Limb (tissue), 2 donors: Measurements from ENCODE around the gene C12orf75.
"Not testable (repeated sequence)": the region's sequence is repeated elsewhere in the genome, so short reads cannot be mapped to it uniquely, and the experiment has no call there.

Experiments used
- DNase-seq, 2 donors: peaks; one replicate each; pipeline ENCODE4 v3.0.0-alpha.2; 2016; ENCODE audit errors: extremely low spot score in 2 of 2

The C12orf75 gene

DNA sequence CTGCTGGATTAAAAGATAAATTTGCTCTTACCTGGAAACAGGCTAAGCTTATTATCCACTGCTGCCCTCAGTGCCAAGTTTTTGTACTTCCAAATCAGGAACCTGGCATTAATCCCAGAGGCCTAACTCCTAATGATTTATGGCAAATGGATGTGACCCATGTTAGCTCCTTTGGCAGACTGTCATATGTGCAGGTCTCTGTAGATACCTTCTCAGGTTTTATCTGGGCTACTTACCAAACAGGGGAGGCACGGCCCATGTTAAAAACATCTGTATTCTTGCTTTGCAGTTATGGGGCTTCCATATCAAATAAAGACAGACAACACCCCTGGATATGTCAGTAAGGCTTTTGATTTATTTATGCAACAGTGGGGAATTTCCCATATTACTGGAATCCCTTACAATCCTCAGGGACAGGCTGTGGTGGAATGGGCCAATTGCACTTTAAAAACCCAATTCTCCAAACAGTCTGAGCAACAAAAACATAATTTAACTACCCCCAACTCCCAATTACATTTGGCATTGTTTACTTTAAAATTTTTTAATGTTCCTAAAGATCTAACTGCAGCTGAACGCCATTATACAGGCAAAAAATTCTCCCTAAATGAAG, 19.9 kb upstream of the C12orf75 start:
- not testable (repeated sequence) for DNase-seq

DNA sequence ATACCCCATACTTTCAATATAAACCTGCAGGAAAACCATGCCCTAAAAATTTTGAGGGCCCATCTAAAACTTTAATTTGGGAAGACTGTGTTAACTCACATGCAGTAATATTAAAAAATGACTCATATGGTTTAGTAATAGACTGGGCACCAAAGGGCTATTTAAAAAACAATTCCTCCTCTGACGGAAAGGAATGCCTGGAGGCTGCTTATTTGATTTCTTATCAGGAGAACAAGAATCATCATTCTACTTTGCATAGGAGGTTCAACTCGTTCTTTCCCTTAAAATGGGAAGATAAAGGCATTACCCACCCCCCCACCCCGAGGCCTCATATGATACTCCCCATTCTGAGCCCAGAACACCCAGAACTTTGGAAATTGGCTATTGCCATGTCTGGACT, 18.6 kb upstream of the C12orf75 start:
- not testable (repeated sequence) for DNase-seq

DNA sequence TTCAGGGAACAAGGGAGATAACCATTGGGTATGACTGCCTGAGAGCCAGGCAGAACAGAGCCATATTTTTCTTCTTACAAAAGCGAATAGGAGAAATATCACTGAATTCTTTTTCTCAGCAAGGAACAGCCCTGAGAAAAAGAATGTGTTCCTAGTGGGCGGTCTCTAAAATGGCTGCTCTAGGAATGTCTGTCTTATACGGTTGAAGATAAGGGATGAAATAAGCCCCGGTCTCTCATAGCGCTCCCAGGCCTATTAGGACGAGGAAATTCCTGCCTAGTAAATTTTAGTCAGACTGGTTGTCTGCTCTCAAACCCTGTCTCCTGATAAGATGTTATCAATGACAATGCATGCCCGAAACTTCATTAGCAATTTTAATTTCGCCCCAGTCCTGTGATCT, 16.7 kb upstream of the C12orf75 start:
- DNase-seq: not testable (repeated sequence)

DNA sequence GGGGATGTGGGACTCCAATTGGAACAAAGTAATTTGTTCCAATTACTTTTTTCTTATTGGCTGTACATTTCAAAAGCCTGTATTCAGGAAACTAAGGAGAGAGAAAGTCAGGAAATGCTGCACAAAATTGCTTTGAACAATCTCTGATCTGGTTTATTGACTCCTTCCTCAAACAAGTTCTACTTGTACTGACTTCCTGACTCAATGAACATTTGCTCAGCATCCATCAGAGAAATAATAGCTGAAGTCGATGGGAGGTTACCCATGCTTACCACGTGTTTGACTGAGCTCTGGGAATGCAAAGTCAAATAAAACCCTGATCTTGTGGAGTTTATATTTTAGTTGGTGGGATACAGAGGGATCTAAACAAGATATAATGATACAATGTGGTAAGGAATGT, 15.4 kb upstream of the C12orf75 start:
- DNase-seq: no peak

DNA sequence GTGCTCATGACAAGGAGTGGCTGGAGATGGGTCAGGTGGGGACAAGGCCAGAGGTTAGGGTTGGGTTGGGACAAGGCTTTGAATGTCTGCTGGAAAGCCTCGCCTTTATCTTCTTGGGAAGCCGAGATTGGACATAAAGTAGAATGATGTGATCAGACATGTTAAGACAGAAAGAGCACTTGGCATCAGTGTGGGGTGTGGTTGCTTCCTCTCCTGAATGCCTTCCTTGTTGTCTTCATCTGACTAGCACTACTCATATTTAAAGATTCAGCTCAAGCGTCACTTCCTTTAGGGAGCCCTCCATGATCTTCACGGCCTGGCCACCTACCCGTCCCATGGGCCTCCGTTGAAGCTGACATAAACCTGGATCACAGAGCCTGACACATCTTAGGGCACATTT, 14.8 kb upstream of the C12orf75 start:
- DNase-seq: no peak

DNA sequence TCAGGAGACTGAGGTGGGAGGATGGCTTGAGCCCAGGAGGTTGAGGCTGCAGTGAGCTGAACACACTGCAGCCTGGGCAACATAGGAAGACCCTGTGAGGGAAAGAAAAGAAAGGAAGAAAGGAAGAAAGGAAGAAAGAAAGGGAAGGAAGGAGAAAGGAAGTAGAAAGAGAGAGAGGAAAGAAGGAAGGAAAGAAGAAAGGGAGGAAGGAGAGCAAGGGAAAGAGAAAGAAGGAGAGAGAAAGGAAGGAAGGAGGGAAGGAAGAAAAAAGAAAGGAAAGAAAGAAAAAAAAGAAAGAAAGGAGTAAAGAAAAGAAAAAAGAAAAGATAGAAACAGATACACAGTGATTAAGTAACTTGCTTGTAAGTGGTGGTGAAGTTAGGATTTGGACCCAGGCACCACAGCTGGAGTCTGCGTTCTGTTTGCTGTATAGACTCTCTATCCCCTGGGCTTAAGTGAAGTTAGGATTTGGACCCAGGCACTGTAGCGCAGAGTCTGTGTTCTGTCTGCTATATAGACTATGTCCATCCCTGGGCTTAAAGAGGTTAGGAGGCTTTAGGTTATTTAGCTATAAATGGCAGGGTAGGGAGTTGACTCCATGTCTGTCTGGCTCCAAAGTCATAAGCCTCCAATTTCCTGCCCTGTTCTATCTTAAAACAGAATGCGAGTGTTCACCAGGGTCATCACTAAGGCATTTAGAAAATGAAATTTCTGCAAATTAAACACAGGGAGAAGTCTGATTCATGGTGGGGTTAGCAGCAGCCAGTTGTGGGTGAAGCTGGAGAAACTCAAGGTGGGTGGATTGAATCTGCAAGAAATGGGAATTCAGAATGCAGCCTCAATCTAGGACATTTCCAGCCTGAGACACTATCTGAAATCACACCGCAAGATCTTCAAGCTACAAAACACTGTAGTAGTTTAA, 13.3 kb upstream of the C12orf75 start:
- no peak for DNase-seq

DNA sequence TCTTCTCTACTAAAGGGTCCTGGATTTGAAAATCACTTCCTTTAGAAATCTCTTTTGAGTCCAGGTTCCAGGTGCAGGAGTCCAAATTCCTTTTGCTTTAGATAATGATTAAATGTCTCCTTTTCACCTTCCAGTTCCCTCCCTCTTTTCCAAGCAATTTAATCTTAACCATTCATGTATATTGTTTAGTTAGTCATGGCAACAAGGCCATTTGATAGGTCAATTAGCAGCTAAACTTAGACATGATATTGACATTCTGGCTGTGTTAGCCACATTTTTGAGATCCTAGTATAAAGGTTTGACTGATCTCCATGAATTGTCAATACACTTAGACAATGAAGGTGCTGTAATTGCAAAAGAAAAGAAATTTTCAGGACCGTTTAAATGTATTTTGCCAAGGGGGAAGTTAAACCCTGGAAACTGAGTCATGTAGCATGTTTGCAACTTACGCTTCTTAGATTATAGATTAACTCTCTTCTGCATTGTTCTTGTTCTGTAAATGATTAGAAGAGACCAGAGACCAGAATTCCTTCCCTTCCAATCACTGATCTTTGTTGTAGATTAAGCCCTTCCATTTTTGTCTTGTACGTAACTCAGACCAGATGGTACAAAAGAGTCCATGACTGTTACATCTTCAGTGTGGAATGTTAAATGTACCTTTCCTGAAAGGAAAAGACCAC, 12.4 kb upstream of the C12orf75 start:
- no peak for DNase-seq

DNA sequence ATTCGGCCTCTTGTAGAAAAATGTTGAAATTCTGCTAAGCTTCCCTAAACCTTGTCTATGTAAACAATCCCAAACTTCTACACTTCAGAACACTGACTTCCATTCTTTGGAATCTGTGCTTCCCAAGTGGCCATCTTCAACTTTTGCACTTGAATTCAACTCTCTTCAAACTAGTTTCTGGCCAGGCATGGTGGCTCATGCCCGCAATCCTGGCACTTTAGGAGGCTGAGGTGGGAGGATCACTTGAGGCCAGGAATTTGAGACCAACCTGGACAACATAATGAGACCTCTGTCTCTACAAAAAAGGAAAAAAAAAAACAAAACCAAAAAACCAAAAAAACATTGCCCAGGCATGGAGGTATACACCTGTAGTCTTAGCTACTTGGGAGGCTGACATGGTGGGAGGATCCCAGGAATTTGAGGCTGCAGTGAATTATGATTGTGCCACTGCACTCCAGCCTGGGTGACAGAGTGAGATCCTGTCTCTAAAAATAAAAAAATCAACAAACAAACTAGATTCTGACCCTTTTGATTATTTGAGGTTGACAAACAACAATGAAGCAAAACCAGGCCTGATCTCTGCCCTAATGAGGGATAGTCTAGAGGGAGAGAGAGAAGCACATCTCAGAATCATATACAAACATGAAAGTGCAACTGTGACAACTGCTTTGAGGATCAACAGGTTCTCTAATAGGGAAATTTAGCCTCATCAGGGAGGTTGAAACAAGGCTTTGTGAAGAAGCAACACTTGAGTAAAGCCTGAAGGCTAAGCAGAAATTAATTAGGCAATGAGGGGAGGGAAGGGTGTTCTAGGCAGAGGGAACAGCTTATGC, 11.6 kb upstream of the C12orf75 start:
- no peak for DNase-seq

DNA sequence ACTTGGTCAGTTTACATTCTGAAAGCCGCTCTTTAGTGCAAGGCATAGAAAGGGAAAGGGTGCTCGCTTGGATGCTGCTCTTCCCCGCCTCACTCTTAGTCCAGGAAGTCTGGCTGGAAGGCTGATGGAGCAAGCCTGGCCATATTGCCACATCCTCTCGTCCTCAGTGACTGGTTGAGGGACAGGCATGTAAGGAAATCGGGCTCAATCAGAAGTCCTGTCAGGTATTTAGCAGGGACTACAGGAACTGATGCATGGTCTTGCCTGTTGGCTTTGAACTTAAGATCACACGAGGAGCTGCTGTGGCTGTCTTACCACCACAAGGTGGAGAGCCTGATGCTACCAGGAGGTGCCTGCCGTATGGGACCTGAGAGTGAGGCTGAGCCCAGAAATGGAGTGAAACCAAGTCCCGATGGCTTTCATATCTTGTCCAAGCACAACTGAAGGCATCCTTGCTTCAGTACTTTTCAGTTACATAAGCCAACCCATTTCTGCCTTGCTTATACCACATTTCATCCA, 10.7 kb upstream of the C12orf75 start:
- DNase-seq: no peak

DNA sequence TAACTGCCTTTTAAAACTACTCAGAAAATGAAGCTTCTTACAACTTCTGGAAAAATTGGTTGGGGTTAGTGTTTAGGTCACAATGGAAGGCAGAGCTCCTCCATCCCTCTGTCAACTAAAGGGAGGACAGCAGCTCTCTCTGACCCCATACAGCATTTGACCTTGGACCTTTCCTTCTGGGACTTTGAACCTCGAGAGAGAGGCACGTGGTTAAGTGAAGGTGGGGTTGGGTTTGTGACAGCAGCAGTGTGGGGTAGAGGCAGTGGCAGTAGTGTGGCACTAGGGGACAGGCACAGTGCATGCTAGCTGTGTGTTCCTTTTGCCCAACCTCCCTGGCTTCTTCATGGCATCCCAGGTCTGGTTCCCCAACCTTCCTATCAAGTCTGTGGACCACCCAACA, 9.4 kb upstream of the C12orf75 start:
- no peak for DNase-seq

DNA sequence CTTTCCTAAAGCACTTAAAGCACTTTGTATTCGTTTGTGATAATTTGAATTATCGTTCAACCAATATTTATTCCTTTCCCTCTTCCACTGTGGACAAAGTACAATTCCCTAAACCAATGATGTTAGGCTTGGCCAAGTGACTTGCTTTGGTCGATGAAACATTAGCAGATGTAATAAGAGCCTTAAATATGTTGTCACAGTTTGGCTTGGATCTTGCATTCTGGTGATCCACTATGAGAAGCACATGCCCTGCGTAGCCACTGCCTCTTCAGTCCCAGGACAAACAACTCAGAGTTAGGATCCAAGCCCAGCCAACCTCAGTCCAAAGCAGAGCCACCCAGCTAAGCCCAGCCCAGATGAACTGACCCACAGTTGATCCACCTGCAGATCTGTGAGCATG, 8.4 kb upstream of the C12orf75 start:
- DNase-seq: no peak

DNA sequence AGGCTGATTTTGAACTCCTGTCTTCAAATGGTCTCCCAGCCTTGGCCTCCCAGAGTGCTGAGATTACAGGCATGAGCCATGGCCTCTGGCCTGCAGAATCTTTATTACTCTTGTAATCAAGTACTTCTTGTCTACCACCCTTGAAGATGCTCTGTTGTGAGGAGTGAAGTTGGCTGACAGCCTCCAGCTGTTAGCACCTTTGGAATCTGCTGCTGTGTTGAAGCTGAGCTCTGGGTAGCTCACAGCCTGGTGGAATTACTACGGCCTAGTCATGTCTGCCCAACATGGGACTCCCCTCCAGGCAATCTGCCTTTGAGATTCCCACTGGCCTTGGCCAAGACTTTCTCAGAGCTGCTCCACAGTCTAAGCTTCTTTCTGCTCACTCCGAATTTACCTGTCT, 5.8 kb upstream of the C12orf75 start:
- DNase-seq: no peak

DNA sequence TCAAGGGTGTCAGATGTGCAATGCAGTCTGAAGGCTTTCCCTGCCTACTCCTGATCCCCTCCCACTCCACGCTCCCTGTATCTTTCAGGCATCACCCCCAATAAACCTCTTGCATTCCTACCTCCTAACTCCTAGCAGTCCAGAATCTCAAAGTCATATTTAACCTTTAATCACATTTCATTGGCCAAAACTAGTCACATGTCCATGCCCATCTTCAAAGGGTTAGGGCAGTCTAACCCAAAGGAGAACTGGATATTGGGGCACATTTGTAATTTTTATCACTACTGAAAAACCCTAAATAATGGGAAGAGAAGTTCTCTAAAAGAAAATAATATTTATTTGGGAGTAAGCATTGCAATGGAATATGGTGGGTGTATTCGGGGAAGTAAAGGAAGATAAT, 5.4 kb upstream of the C12orf75 start:
- no peak for DNase-seq

DNA sequence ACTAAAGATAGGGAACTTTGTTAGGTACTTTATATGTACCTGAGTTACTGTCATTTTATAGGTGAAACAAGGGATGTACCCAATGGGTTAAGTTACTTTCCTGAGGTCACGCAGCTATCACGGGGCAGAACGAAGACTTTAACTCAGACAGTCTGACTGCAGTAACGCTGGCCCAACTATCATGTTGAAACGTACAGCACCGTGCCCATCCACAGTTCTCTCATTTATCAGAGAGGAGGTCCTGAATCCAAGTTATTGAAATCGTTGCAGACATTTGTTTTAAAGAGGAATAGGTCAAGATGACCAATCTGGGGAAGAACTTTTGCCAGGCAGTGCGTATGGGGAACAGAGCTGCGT, 587 bp upstream of the C12orf75 start:
- no peak for DNase-seq

DNA sequence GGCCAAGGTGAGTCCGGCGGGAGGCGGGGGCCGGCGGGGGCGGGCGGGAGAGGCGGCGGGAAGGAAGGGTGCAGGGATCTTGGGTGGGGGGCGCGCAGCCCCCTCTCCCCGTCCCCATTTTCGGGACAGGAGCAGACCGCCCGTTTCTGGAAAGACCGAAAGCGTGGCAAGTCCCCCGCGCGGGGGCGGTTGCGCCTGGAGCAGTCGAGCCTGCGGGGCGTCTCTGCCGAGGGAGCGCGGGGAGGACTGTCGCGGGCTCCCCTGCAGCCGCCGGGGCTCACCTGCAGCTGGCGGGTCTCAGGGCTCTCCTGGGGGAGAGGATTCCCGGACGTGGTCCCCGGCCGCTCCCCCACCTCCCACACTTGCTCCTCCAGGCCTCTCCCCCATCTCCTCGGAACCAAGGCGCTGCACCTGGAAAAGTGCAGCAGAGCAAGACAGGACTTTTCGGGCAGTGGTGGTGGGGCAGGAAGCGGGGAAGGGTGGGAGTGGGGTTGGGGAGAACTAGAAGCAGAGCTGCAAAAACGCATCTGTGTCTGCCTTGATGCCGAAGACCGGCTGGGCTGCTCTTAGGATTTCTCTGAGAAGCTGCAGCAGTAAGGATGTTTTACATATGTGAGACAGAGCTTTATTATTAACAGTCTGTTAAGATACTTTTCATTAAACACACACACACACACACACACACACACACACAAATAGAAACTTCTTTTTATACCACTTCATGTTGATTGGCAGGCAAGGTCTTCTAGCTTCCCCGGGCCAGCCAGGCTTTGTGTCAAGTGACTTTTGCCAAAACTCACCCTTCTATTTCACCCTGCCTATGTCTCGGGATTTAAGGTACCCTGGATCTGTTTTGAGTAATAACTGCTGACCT, 677 bp downstream of the C12orf75 start:
- peak in 1 of 2 donors; percentile 68 for DNase-seq

DNA sequence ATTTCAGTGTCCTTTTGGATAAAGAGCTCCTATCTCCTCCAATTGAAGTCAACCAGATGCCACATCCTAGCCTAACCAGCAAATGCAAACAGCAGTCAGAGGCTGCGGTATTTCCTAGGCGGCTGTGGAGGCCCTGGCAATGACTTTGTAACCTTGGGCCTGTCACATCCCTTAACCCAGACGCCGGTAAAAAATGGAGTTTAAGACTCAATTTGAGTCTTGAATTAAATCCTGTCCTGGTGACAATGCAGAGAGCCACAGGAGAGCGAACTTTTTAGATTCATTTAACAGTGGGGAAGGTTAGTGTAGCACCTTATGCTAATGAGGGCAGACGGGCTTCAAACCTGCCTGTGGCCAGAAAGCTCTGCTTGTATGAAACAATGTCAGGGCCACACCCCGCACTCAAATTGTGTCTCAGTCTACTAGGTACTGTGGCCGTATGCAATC, 1.3 kb downstream of the C12orf75 start:
- DNase-seq: no peak

DNA sequence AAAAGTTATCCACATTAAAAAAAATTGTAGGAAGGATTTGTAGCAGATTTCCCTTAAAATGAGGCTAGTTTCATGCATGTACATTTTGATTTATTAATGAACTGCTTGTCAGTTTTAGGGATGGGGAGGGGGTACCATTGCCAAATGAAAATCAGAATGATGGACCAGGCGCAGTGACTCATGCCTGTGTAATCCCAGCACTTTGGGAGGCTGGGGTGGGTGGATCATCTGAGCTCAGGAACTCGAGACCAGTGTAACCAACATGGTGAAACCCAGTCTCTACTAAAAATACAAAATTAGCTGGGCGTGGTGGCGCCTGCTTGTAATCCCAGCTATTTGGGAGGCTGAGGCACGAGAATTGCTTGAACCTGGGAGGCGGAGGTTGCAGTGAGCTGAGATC, 1.8 kb downstream of the C12orf75 start:
- DNase-seq: not testable (repeated sequence)

DNA sequence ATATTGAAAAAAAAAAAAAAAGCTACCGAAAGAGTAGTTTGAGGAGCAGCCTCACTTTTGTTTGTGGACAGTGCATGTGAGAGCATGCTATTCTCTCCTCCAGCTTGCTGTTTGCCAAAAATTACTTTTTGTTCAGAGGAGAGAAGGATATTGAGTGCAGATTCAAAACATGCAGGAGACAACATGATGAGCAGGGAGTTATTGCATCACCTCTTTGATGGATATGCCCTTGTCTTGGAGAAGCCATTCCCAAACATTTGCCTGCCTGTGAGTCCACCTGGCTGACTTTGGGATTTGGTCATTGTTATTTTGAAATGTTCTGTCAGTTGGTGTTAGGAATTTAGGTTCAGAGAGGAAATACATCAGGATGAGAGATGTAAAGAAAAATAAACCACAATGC, 2.4 kb downstream of the C12orf75 start:
- DNase-seq: no peak

DNA sequence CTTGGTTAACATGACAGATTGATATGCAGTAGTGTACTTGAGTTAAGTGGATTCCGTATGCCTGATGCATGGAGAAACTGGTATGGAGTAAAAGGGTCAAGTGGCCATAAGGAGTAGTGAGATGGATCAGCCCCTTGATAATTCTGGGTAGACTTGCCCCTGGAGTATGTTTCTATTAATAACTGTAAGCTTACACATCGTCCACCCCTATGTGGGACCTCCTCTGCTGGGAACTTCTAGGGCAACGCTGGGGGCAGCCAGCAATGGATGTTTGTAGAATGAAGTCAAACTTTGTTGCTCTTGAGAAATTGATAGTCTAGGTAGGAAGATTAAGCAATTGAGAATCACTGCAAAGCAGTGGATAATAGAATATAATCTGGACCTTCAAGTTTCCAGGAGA, 3.5 kb downstream of the C12orf75 start:
- no peak for DNase-seq

DNA sequence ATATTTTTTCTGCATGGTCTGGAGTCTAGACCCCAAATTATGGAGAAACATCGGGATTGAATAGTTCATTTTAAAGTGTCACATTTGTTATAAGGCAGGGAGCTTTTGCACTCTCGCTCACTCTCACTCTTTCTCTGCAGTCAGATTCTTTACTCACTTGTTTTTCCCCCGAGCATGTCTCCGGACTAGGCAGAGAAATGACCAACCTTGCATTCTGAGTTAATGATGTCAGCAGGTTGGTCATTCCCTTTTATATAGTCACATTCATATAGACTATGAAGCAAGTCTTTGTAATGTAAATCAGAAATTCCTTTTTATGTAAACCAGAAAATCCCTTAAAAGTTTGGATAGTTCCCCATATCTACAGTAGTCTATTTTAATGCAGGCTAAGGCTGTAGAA, 4.1 kb downstream of the C12orf75 start:
- DNase-seq: no peak
